GM21515 (cell line): ENCODE data around the gene RELN.

Source experiments
- ATAC-seq: cut with Tn5 transposase; IDR thresholded peaks from one replicate; pipeline ENCODE4 v1.9.1; 2021; ENCODE audit not compliant: unreplicated experiment

The RELN gene

GRCh38 chr7:103991406-103991805, 1.9 kb upstream of the RELN start:
- no peak for ATAC-seq

- no peak for ATAC-seq
Measured at GRCh38 chr7:103990991-103991390, 1.5 kb upstream of the RELN start.

DNA sequence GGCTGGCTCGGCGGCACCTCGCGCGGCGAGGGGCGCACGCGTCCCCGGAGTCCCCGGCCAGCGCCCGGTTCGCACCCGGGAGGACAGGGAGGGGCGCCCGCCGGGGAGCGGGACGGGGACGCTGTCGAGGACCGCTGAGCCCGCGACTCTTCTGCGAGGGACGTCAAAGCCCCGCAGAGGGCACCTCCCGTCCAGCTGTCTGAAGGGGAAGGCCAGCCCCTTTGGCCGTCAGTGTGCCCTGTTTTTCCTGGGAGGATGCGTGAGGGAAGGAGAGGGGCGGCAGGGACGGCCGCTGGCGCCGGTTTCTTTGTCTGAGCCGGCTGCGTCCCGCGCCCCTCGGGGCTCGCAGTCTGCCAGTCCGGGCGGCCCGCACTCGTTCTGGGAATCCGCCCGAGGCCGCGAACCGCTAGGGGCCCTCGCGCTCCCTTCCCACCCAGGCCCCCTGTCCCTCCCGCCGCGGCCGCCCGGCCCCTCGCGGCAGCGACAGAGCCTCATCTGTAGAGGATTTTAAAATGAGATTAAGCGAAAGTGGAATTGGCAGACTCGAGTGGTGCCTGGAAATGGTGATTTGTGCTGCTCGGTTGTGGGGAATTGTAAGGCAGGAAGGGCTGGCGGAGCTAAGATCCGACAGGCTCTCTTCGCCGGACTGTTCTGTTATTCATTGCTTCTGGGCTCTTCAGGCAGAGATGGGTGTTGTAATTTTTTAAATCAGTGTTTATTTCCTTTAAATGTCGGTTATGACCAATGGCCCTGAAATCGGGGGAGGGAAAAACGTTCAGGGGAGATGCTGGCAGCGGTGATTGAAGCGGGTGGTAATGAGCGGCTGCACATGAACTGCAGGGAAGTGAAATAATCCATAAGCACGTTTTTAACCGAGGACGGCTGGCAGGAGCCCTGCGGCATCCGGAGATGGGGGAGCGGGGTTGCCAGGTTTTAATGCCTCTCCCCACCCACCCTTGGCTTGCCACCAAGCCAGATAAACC, 618 bp upstream of the RELN start:
- ATAC-seq = no peak

DNA sequence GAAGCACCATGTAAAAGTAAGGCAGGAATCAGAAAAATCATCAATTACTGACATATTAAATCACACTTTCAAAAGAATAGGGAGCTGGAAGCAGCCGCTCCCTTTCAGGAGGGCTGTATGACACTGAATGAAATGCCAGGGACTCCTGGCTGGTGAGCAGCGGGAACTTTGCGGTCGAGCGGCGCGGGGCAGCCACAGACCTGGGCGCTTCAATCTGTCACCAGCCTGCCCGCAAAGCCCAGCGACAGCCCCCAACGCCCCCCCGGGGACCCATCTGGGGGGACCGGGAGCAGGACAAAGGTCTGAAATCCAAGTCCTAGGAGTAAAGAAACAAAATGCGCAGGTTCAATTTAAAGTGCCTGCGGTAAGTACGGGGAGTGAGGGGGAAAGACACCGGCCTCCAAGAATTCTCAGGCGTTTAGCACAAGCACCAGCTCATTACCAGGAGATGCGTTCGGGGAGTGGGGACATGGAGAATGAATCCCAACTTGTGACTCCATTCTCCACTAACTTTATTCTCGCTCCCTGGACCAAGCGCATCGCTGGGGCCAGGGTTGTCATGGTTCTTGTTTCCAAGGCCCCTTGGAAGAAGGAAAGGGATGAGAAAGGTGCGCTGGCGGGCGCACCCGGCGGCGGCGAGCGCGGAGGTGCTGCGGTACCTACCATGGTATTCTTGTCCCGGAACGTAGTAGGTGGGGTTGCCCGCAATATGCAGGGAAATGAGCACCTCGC, 824 bp downstream of the RELN start:
- no peak for ATAC-seq

- ATAC-seq = no peak
Measured at GRCh38 chr7:103987451-103987850, 2.0 kb downstream of the RELN start.

DNA sequence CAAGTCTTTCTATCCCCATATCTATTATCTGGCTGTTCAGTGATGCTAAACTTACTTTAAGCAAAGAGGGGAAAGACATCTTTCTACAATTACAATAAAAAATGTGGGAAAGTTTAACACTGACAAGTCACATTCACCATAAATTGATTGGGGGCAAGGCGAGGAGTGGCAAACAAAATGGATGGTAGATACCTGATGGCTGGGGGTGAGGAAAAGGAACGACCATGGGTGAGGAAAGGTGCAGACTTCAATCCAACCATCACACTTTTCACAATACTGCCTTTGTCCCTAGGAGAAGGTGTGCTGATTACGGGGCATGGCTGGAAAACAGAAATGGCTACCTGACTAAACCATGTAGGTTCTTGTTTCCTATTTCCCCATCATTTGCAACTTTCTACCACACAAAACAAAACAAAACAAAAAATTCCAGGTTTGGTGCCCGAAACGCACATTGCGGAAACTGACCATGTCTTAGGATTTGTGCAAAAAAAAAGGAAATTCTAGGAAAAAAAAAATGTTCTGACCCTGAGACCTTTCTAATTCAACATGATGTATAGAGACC, 3.8 kb downstream of the RELN start:
- no peak for ATAC-seq

- ATAC-seq = no peak
Measured at GRCh38 chr7:103984050-103984449, 5.4 kb downstream of the RELN start.

DNA sequence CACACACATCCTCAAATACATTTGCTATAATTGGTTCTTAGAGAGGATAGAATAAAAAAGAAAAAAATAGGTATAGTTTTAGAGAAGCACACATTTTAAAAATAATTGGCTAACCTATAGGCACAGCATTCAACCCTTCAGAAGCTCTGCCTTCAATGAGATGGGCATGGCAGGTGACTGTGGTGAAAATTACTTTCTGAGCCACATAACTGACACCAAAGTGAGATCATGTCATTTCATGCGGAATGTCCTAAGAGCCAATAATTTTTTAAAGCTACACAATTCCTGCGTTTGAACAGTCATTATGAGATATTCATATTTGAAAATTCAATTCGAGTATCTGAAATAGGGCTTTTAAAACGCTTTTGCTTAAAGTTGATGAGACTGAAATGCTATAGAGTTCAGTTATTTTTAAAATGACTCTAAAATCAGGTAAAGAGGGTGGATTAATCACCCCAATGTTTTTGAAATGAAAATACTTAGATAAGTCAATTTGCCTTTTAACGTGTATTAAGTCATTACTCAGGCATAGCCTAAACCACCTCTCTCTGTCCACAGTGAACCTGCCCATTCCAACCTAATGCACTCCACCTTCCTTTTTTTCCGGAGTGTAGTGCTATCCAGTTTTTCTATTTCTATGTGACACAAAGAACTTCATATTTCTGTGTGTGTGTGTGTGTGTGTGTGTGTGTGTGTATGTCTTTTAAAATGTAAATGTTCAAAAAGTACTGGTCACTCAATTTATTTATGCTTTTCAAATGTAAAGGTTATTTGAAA, 6.1 kb downstream of the RELN start:
- ATAC-seq = no peak

DNA sequence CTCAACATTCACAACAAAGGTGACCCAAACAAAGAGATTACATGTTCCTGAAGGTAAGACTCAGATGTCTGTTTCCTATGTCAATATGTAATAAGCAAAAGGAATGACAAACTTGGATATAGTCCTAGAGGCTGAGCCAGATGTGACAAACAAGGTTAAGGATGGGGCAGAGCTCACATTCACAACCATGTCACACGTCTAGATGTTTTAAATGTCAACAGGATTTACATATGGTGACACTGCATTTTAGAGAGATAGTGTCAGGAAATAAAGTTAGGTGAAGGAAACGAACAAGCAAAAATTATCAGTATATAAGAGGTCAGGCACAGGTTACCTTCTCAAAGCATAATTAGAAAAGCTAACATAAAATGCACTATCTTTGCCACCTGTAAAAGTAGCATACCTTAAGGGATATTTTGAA, 8.4 kb downstream of the RELN start:
- no peak for ATAC-seq

DNA sequence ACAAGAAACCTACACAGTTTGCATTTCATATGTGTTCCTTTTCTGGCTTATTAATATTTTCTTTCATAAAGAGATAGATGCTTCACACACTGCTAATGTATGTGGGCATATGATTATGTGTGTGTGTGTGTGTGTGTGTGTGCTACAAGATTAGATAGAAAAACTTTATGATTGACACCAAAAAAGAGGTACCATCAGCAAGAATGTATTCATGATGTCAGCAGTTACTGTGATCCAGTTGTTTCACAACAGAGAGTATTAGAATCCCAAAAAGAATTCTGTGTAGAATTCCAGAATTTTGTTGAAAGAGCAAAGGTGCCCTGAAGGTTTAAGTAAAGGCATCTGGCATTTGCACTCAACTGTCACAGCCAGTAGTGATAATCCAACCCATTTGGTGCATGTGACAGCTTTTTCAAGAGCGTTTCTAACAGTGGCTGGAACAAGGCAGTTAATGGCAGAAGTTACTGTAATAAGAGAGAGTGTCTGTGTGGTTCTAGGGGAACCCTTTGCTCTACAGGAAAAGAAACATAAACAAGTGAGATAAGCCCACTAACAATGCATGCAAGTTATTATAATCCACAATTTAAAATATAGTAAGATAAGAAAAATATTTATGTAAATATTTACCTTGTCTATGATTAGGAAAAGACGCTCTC, 16.6 kb downstream of the RELN start:
- ATAC-seq = no peak

GRCh38 chr7:103967401-103967800, 22.1 kb downstream of the RELN start:
- no peak for ATAC-seq

DNA sequence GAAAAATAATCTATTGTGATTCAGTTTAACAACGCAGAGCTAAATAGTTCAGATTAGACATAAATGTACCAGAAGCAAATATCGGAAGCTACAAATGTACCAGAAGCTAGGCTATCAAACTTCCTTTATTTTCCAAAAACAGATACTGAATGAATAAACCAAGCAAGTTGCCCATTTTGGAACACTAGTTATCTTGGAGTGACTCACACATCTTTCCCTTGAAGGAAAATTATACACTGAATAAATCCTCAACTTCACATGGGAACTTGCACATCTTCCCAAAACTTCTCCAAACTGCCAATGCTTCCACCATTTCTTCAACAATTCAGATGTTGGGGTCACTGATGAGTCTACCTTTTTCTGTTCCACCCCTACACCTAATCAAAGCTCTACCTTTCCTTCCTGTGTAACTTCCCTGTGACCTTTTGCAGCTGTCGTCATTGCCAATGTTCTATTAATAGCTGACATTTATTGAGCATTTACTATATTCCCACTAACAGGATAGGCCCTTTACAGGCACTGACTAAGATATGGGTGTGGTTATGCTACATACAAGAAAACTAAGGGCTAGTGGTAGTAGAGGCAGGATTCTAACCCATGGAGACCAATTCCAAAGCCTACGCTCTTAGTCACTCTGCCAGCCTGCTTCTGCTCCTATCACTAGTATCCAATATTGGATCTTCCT, 22.7 kb downstream of the RELN start:
- no peak for ATAC-seq

DNA sequence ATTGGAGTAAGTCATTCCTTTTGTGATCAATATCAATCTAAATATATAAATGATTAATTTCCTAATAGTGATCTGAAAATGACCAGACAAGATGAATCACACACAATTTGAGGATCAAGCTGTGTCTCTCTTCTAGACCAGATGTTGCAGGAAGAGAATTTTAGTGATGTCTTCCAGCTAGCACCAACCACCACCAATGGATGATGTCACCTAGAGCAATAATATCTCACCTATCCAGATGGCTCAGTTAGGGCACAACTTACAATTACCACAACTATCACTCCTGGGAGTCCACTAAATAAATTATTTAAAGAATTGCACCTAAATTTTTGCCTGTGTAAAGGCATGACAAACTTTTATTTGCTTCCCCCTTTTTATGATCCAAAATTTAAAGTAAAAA, 25.2 kb downstream of the RELN start:
- no peak for ATAC-seq

- ATAC-seq = no peak
Measured at GRCh38 chr7:103962070-103962469, 27.4 kb downstream of the RELN start.

DNA sequence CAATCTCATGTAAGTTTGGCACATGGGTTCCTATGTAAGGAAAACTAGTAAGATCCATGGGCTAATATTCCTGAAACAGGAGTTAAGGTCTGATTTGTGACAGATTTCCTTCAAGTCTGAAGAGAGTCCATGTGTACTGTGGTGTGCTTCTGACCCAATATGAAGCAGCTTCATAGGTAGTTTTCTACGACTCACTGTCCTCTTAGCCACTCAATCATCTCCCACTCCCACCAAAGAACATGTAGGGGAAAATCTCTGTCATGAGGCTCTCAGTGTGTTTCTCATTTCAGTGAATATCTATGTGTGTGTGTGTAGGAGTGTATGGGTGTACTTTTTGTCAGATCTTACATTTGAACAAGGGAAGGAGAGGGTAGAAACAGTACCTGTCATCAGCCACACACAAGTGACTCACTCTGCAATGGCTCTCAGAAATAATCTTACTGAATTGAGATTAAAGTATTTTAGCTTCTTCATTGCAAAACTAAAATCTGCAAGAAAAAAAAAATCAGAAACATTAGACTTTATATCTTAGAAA, 31.1 kb downstream of the RELN start:
- ATAC-seq = no peak

- no peak for ATAC-seq
Measured at GRCh38 chr7:103955985-103956384, 33.5 kb downstream of the RELN start.

DNA sequence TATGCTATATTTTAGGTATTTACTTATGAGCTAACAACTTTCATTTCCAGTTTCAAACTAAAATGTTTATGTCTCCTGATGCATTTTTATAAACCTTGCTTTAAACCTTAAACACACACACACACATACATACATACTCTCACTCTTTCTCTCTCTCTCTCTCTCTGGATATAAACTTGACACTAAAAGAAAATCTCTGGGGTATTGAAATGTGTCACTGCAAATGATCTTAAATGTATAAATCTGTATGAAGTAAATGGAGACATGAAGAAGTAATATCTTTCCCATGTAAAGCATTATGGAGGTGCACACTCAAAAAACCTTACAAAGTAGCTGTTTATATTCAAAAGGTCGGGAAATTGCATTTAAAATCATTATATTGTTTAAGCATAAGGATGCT, 37.0 kb downstream of the RELN start:
- no peak for ATAC-seq

DNA sequence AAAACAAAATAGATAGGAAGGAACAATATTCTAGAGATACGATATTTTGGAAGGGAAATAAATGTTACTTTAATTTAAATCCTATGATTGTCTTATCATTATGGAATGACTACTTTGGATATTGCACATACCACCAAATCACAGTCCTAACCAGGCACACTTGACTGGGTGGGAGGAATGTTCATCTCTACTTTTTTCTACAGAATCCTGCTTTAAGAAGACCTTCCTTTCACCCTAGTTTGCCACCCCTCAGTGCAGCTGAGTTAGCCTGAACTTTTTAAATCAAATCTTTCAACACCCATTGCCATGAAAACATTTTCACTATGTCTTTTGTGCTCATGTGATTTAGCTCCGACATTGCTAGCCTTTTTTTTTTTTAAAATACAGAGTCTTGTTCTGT, 38.1 kb downstream of the RELN start:
- no peak for ATAC-seq

GRCh38 chr7:103949374-103949773, 40.1 kb downstream of the RELN start:
- no peak for ATAC-seq
